Ishikawa (cell line): ENCODE data around the gene INPP5J.
A peak's percentile ranks its signal among the peaks of the same experiment; 100 is the strongest.

Source experiments
- CEBPB ChIP-seq: IDR thresholded peaks from 2 replicates; pipeline ENCODE4 v1.6.1; 2012
- CREB1 ChIP-seq: IDR thresholded peaks from 2 replicates; pipeline ENCODE4 v1.6.1; 2012; ENCODE audit warnings: low read depth
- EGR1 ChIP-seq: IDR thresholded peaks from 2 replicates; pipeline ENCODE4 v1.6.1; 2012
- EP300 ChIP-seq: IDR thresholded peaks from 2 replicates; pipeline ENCODE4 v1.6.1; 2012; ENCODE audit warnings: borderline replicate concordance
- FOXM1 ChIP-seq: IDR thresholded peaks from 2 replicates; pipeline ENCODE4 v1.6.1; 2012; ENCODE audit warnings: low read depth, borderline replicate concordance
- NFIC ChIP-seq: IDR thresholded peaks from 2 replicates; pipeline ENCODE4 v1.6.1; 2012
- RAD21 ChIP-seq: IDR thresholded peaks from 2 replicates; pipeline ENCODE4 v1.6.1; 2012; ENCODE audit warnings: low read depth
- TAF1 ChIP-seq: IDR thresholded peaks from 2 replicates; pipeline ENCODE4 v1.6.1; 2012; ENCODE audit warnings: low read depth, mild to moderate bottlenecking
- TCF12 ChIP-seq: IDR thresholded peaks from 2 replicates; pipeline ENCODE4 v1.6.1; 2012; ENCODE audit warnings: low read depth
- TEAD4 ChIP-seq: IDR thresholded peaks from 2 replicates; pipeline ENCODE4 v1.6.1; 2012
- YY1 ChIP-seq: IDR thresholded peaks from 2 replicates; pipeline ENCODE4 v1.6.1; 2012; ENCODE audit warnings: low read depth
- ZBTB7A ChIP-seq: IDR thresholded peaks from 2 replicates; pipeline ENCODE4 v1.6.1; 2012; ENCODE audit warnings: low read depth
- TF ChIP-seq, protein P1 (sequence below): IDR thresholded peaks from 2 replicates; pipeline ENCODE4 v1.6.1; 2012; ENCODE audit warnings: low read depth, mild to moderate bottlenecking
- TF ChIP-seq, protein P2 (sequence below): IDR thresholded peaks from 2 replicates; pipeline ENCODE4 v1.6.1; 2012
- TF ChIP-seq, protein P3 (sequence below): IDR thresholded peaks from 2 replicates; pipeline ENCODE4 v1.6.1; 2012

Gene INPP5J

DNA sequence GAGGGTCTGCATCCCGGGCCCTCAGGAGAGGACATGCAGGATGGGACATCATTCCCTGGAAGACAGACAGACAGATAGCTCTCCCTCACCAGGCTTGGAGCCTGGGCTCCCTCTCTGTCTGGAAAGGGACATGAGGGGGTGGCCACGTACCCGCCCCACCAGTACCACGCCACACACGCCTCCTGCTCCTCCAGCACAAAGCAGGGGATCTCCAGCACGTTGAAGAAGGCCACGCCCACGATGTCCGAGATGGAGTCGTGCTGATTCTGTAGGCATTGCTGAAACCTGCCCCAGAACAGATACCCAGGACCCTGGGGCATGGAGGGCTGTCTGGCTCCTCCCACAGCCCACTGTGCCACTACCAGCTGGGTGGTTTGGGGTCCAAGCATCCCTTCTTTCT, 15.4 kb downstream of the INPP5J start:
- TF ChIP-seq, protein P1, sequence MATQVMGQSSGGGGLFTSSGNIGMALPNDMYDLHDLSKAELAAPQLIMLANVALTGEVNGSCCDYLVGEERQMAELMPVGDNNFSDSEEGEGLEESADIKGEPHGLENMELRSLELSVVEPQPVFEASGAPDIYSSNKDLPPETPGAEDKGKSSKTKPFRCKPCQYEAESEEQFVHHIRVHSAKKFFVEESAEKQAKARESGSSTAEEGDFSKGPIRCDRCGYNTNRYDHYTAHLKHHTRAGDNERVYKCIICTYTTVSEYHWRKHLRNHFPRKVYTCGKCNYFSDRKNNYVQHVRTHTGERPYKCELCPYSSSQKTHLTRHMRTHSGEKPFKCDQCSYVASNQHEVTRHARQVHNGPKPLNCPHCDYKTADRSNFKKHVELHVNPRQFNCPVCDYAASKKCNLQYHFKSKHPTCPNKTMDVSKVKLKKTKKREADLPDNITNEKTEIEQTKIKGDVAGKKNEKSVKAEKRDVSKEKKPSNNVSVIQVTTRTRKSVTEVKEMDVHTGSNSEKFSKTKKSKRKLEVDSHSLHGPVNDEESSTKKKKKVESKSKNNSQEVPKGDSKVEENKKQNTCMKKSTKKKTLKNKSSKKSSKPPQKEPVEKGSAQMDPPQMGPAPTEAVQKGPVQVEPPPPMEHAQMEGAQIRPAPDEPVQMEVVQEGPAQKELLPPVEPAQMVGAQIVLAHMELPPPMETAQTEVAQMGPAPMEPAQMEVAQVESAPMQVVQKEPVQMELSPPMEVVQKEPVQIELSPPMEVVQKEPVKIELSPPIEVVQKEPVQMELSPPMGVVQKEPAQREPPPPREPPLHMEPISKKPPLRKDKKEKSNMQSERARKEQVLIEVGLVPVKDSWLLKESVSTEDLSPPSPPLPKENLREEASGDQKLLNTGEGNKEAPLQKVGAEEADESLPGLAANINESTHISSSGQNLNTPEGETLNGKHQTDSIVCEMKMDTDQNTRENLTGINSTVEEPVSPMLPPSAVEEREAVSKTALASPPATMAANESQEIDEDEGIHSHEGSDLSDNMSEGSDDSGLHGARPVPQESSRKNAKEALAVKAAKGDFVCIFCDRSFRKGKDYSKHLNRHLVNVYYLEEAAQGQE, result no peak
- no peak for TF ChIP-seq NFIC
- no peak for TF ChIP-seq RAD21
- TF ChIP-seq CEBPB, result no peak
- TF ChIP-seq FOXM1, result no peak
- no peak for TF ChIP-seq ZBTB7A
- TF ChIP-seq, protein P2, sequence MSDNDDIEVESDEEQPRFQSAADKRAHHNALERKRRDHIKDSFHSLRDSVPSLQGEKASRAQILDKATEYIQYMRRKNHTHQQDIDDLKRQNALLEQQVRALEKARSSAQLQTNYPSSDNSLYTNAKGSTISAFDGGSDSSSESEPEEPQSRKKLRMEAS, result no peak
- no peak for TF ChIP-seq EGR1
- TF ChIP-seq YY1, result no peak

DNA sequence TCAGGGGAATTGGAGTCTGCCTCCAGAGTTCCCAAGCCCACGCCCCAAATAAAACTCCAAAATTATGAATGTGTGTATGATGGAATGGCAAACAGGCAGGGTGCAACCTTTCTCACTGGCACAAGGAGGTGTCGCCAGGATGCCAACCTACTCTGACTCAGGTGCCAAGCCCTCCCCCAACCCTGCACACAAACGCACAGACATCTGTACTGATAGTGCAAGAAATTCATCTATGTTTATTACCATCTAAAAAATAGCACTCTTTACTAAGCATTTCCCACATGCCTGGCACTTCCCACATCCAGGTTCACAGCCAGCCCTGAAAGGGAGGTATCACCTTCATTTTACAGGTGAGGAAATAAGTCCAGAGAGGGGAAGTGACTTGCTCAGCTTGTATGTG, 16.3 kb downstream of the INPP5J start:
- TF ChIP-seq FOXM1, result no peak
- TF ChIP-seq EGR1, result no peak
- no peak for TF ChIP-seq EP300
- no peak for TF ChIP-seq CREB1
- TF ChIP-seq TEAD4, result no peak
- TF ChIP-seq, protein P2, result no peak
- TF ChIP-seq TCF12, result no peak
- no peak for TF ChIP-seq CEBPB
- TF ChIP-seq, protein P3, sequence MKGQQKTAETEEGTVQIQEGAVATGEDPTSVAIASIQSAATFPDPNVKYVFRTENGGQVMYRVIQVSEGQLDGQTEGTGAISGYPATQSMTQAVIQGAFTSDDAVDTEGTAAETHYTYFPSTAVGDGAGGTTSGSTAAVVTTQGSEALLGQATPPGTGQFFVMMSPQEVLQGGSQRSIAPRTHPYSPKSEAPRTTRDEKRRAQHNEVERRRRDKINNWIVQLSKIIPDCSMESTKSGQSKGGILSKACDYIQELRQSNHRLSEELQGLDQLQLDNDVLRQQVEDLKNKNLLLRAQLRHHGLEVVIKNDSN, result no peak
- TF ChIP-seq, protein P1, result no peak
- TF ChIP-seq TAF1, result no peak
- TF ChIP-seq NFIC, result no peak
- TF ChIP-seq ZBTB7A, result no peak
- TF ChIP-seq YY1, result no peak
- no peak for TF ChIP-seq RAD21

DNA sequence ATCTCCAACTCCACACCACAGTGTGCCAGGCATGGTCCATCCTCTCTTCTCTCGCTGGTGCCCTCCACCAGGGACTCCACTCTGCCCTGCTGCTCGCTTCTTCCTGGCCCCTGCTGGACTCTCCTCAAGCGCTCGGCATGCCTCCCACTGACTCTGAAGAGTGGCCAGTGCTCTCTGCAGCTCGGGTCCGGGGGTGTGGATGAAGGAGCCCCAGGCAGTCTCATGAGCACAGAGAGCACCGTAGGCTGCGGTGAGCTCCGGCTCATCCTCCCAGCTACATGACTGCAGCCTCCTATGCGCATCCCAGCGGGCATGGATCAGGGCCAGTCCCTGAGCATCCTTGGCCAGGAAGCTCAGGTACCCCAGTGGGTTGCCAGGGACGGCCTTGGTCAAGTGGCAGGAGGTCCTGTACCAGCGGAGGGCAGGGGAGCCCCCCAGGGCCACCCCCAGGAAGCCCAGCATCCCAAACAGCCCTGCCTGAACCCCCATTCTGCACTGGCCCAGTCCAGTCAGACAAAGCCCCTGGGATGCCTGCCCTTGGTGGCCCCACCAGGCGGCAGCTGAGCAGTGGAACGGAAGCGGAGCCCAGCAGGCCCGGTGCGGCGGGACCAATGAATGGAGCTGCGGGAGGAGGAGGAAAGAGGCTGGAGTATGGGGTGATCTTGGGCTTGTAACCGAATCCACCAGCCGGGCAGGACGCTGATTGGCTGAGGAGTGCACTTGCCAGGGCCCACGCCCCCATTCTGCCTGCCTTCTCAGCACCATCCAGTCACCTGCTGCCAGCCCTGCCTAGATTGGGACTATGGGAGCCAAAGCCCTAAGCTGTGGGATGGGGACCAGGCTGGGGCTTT, 17.3 kb downstream of the INPP5J start, which contains the start of gene PLA2G3:
TSS of gene PLA2G3 (minus strand) at position 643 of the 851 bp plus-strand sequence. CDS start at position 489, 154 bp downstream.
- TF ChIP-seq TCF12 (peak; percentile 71), YY1 (no peak), TAF1 (0 out of 2 replicates have a peak, but pooled peaks have one; percentile 54), ZBTB7A (0 out of 2 replicates have a peak, but pooled peaks have one; percentile 45), CREB1 (no peak), EGR1 (no peak), NFIC (no peak), RAD21 (peak; percentile 12; the same call in 1 of the 2 replicates), EP300 (peak; percentile 47; the same call in 1 of the 2 replicates), FOXM1 (no peak), CEBPB (no peak), TEAD4 (no peak)
- TF ChIP-seq, protein P3, result peak; percentile 54; the same call in 1 of the 2 replicates
- TF ChIP-seq, protein P2, result peak; percentile 50
- TF ChIP-seq, protein P1, result no peak
